ENCODE results near the gene HMCN2. TPM values are rescaled to one million over a fixed set of nuclear protein-coding genes. Genes with fewer than 3 reads are reported as not detected.

Gene HMCN2
- total and polyA plus RNA-seq, 4 donors, result 0.24 to 1.8 (median 0.29) TPM

GRCh38 chr9:130351343-130351742 is 85.8 kb downstream of the HMCN2 start:
- H3K27me3 ChIP-seq (ENCODE audit: control insufficient read depth in 4 of 4, insufficient read depth in 4 of 4, low read length in 3 of 4), result no peaks in the 10 kb centered on the region
- 94% methylated on average over 14 of the region's 14 CpGs for WGBS
- TF ChIP-seq TAF1 (conservative IDR thresholded peaks at IDR 0.05), result no peak
- no peak for TF ChIP-seq JUND (IDR thresholded peaks at IDR 0.05)
- TF ChIP-seq, protein P1, sequence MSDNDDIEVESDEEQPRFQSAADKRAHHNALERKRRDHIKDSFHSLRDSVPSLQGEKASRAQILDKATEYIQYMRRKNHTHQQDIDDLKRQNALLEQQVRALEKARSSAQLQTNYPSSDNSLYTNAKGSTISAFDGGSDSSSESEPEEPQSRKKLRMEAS (IDR thresholded peaks at IDR 0.05), result no peak
- TF ChIP-seq EGR1 (IDR thresholded peaks at IDR 0.05; ENCODE audit: low read depth in 2 of 2), result no peak
- TF ChIP-seq, protein P2, sequence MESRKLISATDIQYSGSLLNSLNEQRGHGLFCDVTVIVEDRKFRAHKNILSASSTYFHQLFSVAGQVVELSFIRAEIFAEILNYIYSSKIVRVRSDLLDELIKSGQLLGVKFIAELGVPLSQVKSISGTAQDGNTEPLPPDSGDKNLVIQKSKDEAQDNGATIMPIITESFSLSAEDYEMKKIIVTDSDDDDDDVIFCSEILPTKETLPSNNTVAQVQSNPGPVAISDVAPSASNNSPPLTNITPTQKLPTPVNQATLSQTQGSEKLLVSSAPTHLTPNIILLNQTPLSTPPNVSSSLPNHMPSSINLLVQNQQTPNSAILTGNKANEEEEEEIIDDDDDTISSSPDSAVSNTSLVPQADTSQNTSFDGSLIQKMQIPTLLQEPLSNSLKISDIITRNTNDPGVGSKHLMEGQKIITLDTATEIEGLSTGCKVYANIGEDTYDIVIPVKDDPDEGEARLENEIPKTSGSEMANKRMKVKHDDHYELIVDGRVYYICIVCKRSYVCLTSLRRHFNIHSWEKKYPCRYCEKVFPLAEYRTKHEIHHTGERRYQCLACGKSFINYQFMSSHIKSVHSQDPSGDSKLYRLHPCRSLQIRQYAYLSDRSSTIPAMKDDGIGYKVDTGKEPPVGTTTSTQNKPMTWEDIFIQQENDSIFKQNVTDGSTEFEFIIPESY (IDR thresholded peaks at IDR 0.05), result no peak
- TF ChIP-seq, protein P3, sequence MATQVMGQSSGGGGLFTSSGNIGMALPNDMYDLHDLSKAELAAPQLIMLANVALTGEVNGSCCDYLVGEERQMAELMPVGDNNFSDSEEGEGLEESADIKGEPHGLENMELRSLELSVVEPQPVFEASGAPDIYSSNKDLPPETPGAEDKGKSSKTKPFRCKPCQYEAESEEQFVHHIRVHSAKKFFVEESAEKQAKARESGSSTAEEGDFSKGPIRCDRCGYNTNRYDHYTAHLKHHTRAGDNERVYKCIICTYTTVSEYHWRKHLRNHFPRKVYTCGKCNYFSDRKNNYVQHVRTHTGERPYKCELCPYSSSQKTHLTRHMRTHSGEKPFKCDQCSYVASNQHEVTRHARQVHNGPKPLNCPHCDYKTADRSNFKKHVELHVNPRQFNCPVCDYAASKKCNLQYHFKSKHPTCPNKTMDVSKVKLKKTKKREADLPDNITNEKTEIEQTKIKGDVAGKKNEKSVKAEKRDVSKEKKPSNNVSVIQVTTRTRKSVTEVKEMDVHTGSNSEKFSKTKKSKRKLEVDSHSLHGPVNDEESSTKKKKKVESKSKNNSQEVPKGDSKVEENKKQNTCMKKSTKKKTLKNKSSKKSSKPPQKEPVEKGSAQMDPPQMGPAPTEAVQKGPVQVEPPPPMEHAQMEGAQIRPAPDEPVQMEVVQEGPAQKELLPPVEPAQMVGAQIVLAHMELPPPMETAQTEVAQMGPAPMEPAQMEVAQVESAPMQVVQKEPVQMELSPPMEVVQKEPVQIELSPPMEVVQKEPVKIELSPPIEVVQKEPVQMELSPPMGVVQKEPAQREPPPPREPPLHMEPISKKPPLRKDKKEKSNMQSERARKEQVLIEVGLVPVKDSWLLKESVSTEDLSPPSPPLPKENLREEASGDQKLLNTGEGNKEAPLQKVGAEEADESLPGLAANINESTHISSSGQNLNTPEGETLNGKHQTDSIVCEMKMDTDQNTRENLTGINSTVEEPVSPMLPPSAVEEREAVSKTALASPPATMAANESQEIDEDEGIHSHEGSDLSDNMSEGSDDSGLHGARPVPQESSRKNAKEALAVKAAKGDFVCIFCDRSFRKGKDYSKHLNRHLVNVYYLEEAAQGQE (IDR thresholded peaks at IDR 0.05), result no peak
- no peak for TF ChIP-seq FOXA2 (IDR thresholded peaks at IDR 0.05)
- no peak for TF ChIP-seq RXRA (IDR thresholded peaks at IDR 0.05)
- TF ChIP-seq SP1 (IDR thresholded peaks at IDR 0.05), result no peak
- TF ChIP-seq, protein P4, sequence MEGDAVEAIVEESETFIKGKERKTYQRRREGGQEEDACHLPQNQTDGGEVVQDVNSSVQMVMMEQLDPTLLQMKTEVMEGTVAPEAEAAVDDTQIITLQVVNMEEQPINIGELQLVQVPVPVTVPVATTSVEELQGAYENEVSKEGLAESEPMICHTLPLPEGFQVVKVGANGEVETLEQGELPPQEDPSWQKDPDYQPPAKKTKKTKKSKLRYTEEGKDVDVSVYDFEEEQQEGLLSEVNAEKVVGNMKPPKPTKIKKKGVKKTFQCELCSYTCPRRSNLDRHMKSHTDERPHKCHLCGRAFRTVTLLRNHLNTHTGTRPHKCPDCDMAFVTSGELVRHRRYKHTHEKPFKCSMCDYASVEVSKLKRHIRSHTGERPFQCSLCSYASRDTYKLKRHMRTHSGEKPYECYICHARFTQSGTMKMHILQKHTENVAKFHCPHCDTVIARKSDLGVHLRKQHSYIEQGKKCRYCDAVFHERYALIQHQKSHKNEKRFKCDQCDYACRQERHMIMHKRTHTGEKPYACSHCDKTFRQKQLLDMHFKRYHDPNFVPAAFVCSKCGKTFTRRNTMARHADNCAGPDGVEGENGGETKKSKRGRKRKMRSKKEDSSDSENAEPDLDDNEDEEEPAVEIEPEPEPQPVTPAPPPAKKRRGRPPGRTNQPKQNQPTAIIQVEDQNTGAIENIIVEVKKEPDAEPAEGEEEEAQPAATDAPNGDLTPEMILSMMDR (IDR thresholded peaks at IDR 0.05; ENCODE audit: low read depth, low read length, missing input control), result no peak
- TF ChIP-seq ATF3 (IDR thresholded peaks at IDR 0.05), result no peak
- no peak for TF ChIP-seq FOXA1 (IDR thresholded peaks at IDR 0.05)
- TF ChIP-seq HNF4A (conservative IDR thresholded peaks at IDR 0.05), result no peak
- no peak for TF ChIP-seq YY1 (IDR thresholded peaks at IDR 0.05)
- TF ChIP-seq RAD21 (IDR thresholded peaks at IDR 0.05), result no peak
- no peak for DNase-seq (ENCODE audit: low spot score)
- no peak overlapping the region for H3K9ac ChIP-seq (ENCODE audit: low read depth in 1 of 2, low read length in 2 of 2)
- H3K27ac ChIP-seq (ENCODE audit: low read depth in 1 of 2, low read length in 2 of 2), result no peak overlapping the region
- H3K4me1 ChIP-seq (ENCODE audit: control insufficient read depth in 4 of 4, insufficient read depth in 4 of 4, low read length in 3 of 4), result no peaks in the 10 kb centered on the region
- H3K4me3 ChIP-seq (ENCODE audit: low read depth in 1 of 3, low read length in 3 of 3), result no peak overlapping the region
- H3K9me3 ChIP-seq (ENCODE audit: control insufficient read depth in 4 of 4, low read length in 3 of 4), result no peaks in the 10 kb centered on the region
- H3K36me3 ChIP-seq (ENCODE audit: control insufficient read depth in 4 of 4, insufficient read depth in 3 of 4, low read depth in 1 of 4, low read length in 3 of 4), result no peaks in the 10 kb centered on the region

DNA sequence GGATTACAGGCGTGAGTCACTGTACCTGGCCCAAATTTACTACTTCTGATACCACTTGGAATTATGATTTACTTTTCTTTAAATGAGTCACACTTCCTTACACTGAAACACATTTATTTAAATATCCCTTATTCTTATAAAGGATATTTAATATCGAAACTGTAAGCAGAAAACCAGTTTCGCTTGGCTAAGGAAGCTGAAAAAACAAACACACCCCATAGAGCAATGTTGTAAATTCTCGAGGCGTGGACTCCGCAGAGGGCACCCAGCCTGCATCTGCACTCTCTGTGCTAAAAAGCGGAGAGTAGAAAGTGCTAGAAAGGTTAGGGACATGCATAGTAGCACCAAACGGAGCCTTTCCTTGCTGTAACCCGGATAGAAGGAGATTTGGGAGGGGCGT is 86.5 kb downstream of the HMCN2 start:
- Histone ChIP-seq H3K9me3 (ENCODE audit: control insufficient read depth in 4 of 4, low read length in 3 of 4) (no peaks in the 10 kb centered on the region), H3K4me1 (ENCODE audit: control insufficient read depth in 4 of 4, insufficient read depth in 4 of 4, low read length in 3 of 4) (no peaks in the 10 kb centered on the region), H3K36me3 (ENCODE audit: control insufficient read depth in 4 of 4, insufficient read depth in 3 of 4, low read depth in 1 of 4, low read length in 3 of 4) (no peaks in the 10 kb centered on the region), H3K4me3 (ENCODE audit: low read depth in 1 of 3, low read length in 3 of 3) (no peak overlapping the region), H3K27me3 (ENCODE audit: control insufficient read depth in 4 of 4, insufficient read depth in 4 of 4, low read length in 3 of 4) (no peaks in the 10 kb centered on the region), H3K9ac (ENCODE audit: low read depth in 1 of 2, low read length in 2 of 2) (no peak overlapping the region), H3K27ac (ENCODE audit: low read depth in 1 of 2, low read length in 2 of 2) (no peak overlapping the region)
- 86% methylated on average over 10 of the region's 10 CpGs for WGBS
- no peak for DNase-seq (ENCODE audit: low spot score)
- no peak for TF ChIP-seq SP1 (IDR thresholded peaks at IDR 0.05)
- no peak for TF ChIP-seq FOXA2 (IDR thresholded peaks at IDR 0.05)
- TF ChIP-seq TAF1 (conservative IDR thresholded peaks at IDR 0.05), result no peak
- TF ChIP-seq JUND (IDR thresholded peaks at IDR 0.05), result no peak
- no peak for TF ChIP-seq HNF4G (IDR thresholded peaks at IDR 0.05)
- TF ChIP-seq, protein P4 (IDR thresholded peaks at IDR 0.05; ENCODE audit: low read depth, low read length, missing input control), result no peak
- TF ChIP-seq, protein P1 (IDR thresholded peaks at IDR 0.05), result no peak
- no peak for TF ChIP-seq RXRA (IDR thresholded peaks at IDR 0.05)
- TF ChIP-seq EGR1 (IDR thresholded peaks at IDR 0.05; ENCODE audit: low read depth in 2 of 2), result no peak
- TF ChIP-seq, protein P3 (IDR thresholded peaks at IDR 0.05), result no peak

All from liver (tissue), 9 donors.